MCF 10A (cell line): ENCODE measurements around the gene POLR1G. TPM values are rescaled to one million over a fixed set of nuclear protein-coding genes. Genes with fewer than 3 reads are reported as not detected.

Source experiments
- BruUV-seq: library from RNA; stranded (reverse); fragments of 400-500 nt; replicated peaks from 2 replicates; lab custom pipeline; 2021; lab: Mats Ljungman, UMichigan
- CTCF ChIA-PET: fragments of 300-600 bp; sonication (Branson Sonifier 250); formaldehyde crosslinking; extraction: SDS; loops from one replicate; lab custom pipeline; 2021; ENCODE audit warnings: antibody characterized with exemption, inconsistent platforms; lab: Yijun Ruan, JAX
- POLR2A ChIA-PET: fragments of 300-600, 350-650 bp; sonication (Branson Sonifier 250); formaldehyde crosslinking; extraction: SDS; loops from one replicate; lab custom pipeline; 2020; ENCODE audit warnings: antibody characterized with exemption, inconsistent platforms; lab: Yijun Ruan, JAX
- DNase-seq: peaks from one replicate; pipeline ENCODE4 v3.0.0-alpha.2; 2018; ENCODE audit not compliant: unreplicated experiment
- H3K27ac Mint-ChIP-seq: one replicate; pipeline ENCODE4 v1.8.0; 2022; ENCODE audit warnings: mild to moderate bottlenecking, low read depth, mixed read lengths; ENCODE audit not compliant: unreplicated experiment
- H3K27me3 Mint-ChIP-seq: one replicate; pipeline ENCODE4 v1.8.0; 2022; ENCODE audit warnings: mixed read lengths; ENCODE audit not compliant: insufficient read depth, unreplicated experiment
- H3K36me3 Mint-ChIP-seq: one replicate; pipeline ENCODE4 v1.8.0; 2022; ENCODE audit warnings: mild to moderate bottlenecking, moderate library complexity, mixed read lengths; ENCODE audit not compliant: insufficient read depth, unreplicated experiment
- H3K4me1 Mint-ChIP-seq: one replicate; pipeline ENCODE4 v1.8.0; 2022; ENCODE audit warnings: mixed read lengths; ENCODE audit not compliant: insufficient read depth, unreplicated experiment
- H3K4me3 Mint-ChIP-seq: one replicate; pipeline ENCODE4 v1.8.0; 2022; ENCODE audit warnings: mild to moderate bottlenecking, moderate library complexity, mixed read lengths; ENCODE audit not compliant: unreplicated experiment
- H3K9me3 Mint-ChIP-seq: one replicate; pipeline ENCODE4 v1.8.0; 2022; ENCODE audit warnings: mixed read lengths; ENCODE audit not compliant: unreplicated experiment
- intact Hi-C: fragments of 100-400 bp; cut with micrococcal nuclease; formaldehyde crosslinking; loops from 2 replicates; pipeline ENCODE4 v1.14.1; 2022
- total RNA-seq: library from RNA; stranded (reverse); gene quantifications from 2 replicates; pipeline ENCODE4 v1.2.3, GENCODE V29; 2022
- TF ChIP-seq, protein P1 (sequence below): fragments of 200-600 bp; IDR thresholded peaks from one replicate; pipeline ENCODE4 v1.8.0; 2022; ENCODE audit warnings: antibody characterized with exemption, mild to moderate bottlenecking; ENCODE audit not compliant: unreplicated experiment

POLR1G gene
- total RNA-seq, 1 experiment from 2014 or later, result 17.6 TPM

DNA sequence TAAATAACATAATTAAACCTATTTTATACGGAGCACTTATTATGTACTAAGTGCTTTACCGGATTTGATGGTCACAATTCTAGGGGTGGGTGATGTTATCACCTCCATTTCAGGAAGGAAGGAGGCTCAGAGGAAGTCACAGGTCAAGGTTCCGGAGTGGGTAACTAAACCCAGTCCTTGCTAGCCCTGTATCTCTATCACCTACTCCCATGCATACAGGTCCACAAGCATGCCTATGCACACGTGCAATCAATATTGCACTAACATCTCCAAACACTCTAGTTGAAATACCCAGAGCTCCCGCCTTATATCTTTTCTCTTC lies 43.5 kb downstream of the POLR1G start:
- Mint-ChIP-seq H3K9me3 (no peaks in the 10 kb centered on the region), H3K27ac (peak overlapping the region; percentile 100), H3K4me3 (peak overlapping the region; percentile 86), H3K36me3 (peaks cover 18% of the 10 kb centered on the region), H3K4me1 (peaks cover 54% of the 10 kb centered on the region), H3K27me3 (no peaks in the 10 kb centered on the region)
- TF ChIP-seq, protein P1, sequence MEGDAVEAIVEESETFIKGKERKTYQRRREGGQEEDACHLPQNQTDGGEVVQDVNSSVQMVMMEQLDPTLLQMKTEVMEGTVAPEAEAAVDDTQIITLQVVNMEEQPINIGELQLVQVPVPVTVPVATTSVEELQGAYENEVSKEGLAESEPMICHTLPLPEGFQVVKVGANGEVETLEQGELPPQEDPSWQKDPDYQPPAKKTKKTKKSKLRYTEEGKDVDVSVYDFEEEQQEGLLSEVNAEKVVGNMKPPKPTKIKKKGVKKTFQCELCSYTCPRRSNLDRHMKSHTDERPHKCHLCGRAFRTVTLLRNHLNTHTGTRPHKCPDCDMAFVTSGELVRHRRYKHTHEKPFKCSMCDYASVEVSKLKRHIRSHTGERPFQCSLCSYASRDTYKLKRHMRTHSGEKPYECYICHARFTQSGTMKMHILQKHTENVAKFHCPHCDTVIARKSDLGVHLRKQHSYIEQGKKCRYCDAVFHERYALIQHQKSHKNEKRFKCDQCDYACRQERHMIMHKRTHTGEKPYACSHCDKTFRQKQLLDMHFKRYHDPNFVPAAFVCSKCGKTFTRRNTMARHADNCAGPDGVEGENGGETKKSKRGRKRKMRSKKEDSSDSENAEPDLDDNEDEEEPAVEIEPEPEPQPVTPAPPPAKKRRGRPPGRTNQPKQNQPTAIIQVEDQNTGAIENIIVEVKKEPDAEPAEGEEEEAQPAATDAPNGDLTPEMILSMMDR, result no peak
- ChIA-PET CTCF (interaction anchor here (1.3 to 1.9 kb wide), 2 partner anchors 10 to 19 kb away, joined by 4 to 11 read pairs; partner anchors contain the start of gene FOSB), POLR2A (interaction anchor here (0.8 to 7.8 kb wide), 7 partner anchors 11 to 272 kb away, joined by 3 to 148 read pairs (median 5); partner anchors contain the start of genes BLOC1S3, FOSB and TRAPPC6A)
- DNase-seq, result no peak
- intact Hi-C loops, result loop anchor here (2.0 kb wide), 1 partner anchor 19 kb away; no protein-coding TSS in a partner anchor
- BruUV-seq, result no TSS peak

- Mint-ChIP-seq H3K9me3 (no peaks in the 10 kb centered on the region), H3K4me1 (peaks cover 59% of the 10 kb centered on the region), H3K27ac (peak overlapping the region; percentile 100), H3K27me3 (no peaks in the 10 kb centered on the region), H3K36me3 (peaks cover 18% of the 10 kb centered on the region), H3K4me3 (peak overlapping the region; percentile 86)
- intact Hi-C loops, result loop anchor here (2.0 kb wide), 1 partner anchor 18 kb away; no protein-coding TSS in a partner anchor
- TF ChIP-seq, protein P1, result no peak
- ChIA-PET POLR2A (interaction anchor here (0.9 to 6.5 kb wide), 3 partner anchors 12 to 27 kb away, joined by 3 to 120 read pairs (median 9); partner anchors contain the start of gene FOSB), CTCF (interaction anchor here (0.5 to 1.6 kb wide), 3 partner anchors 11 to 48 kb away, joined by 3 to 5 read pairs (median 4); partner anchors contain the start of gene FOSB)
- no peak for DNase-seq
- BruUV-seq, result TSS peak; percentile 91
Measured at GRCh38 chr19:45451131-45451849, 44.8 kb downstream of the POLR1G start.

DNA sequence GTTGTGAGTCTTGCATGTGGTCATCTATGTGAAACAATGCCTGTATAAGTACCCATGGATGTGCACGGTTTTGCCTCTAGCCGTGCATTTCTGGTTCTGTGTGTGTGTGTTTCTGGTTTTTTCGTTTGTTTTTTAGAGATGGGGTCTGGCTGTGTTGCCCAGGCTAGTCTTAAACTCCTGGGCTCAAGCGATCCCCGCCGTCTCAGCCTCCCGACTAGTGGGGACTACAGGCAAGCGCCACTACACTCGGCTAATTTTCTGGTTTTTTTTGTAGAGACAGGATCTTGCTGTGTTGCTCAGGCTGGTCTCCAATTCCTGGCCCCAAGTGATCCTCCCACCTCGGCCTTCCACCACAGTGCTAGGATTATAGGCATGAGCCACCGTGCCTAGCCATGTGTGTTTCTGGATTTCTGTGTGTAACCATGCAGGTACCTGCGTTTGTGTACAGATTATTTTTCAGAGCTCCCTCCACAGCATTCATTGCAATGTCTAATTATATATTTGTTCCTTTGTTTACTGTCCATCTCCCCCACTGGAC lies 45.5 kb downstream of the POLR1G start:
- no peaks in the 10 kb centered on the region for H3K9me3 Mint-ChIP-seq
- ChIA-PET CTCF (interaction anchor here (0.7 to 1.6 kb wide), 2 partner anchors 11 to 16 kb away, joined by 5 read pairs; partner anchors contain the start of gene FOSB), POLR2A (interaction anchor here (0.9 to 6.5 kb wide), 4 partner anchors 13 to 27 kb away, joined by 3 to 120 read pairs (median 8); partner anchors contain the start of gene FOSB)
- H3K4me3 Mint-ChIP-seq, result peak overlapping the region; percentile 86
- H3K4me1 Mint-ChIP-seq, result peaks cover 62% of the 10 kb centered on the region
- TF ChIP-seq, protein P1, result no peak
- BruUV-seq, result no TSS peak
- peak overlapping the region; percentile 100 for H3K27ac Mint-ChIP-seq
- intact Hi-C loops, result loop anchor here (2.0 kb wide), 1 partner anchor 17 kb away; no protein-coding TSS in a partner anchor
- H3K36me3 Mint-ChIP-seq, result peaks cover 18% of the 10 kb centered on the region
- DNase-seq, result no peak
- no peaks in the 10 kb centered on the region for H3K27me3 Mint-ChIP-seq
